Esophagus mucosa (tissue), 1 donor: ENCODE data around the gene PAPOLA. TPM values are rescaled to one million over a fixed set of nuclear protein-coding genes. Genes with fewer than 3 reads are reported as not detected.
"Not testable (repeated sequence)": the region's sequence is repeated elsewhere in the genome, so short reads cannot be mapped to it uniquely, and the experiment has no call there.

Experiments
- ATAC-seq: fragments of 200-7000 bp; cut with Tn5 transposase; one replicate; pipeline ENCODE4 v1.9.1; 2020
- total RNA-seq: library from RNA; stranded (reverse); gene quantifications from one replicate; pipeline ENCODE4 v1.2.4, GENCODE V29; 2023
- donor health status: DM: yes; HTN: yes; CAD: no.

The PAPOLA gene
- total RNA-seq, 1 donor from 2014 or later, result 88.5 TPM

DNA sequence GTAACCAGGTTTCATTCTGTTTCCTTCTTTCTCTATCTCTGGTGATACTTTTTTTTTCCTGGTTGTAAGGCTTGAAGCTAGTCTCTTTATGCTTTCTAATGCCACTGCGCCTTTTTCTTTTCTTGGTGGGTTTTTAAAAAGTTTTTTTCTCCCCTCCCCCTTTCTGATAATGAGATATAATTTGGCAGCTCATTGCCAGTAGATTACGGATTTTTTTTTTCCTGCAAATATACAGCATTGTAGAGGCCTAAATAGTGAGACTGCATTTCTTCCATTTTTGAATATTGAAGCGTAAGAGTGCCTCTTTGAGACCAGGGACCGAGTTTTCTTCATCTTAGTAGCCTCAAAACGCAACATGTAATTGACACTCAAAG is 1.1 kb downstream of the PAPOLA start:
- ATAC-seq, result no peak

DNA sequence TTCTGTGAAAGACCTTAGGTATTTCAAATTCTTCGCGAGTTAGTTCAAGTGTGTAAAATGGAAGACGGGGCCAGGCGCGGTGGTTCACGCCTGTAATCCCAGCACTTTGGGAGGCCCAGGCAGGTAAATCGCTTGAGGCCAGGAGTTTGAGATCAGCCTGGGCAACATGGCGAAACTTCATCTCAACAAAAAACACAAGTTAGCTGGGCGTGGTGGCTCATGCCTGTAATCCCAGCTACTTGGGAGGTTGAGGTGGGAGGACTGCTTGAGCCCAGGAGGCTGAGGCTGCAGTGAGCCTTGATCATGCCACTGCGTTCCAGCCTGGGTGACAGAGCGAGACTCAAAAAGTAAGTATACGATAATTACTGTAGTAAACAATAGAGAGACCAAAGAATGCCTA is 2.2 kb downstream of the PAPOLA start:
- not testable (repeated sequence) for ATAC-seq

DNA sequence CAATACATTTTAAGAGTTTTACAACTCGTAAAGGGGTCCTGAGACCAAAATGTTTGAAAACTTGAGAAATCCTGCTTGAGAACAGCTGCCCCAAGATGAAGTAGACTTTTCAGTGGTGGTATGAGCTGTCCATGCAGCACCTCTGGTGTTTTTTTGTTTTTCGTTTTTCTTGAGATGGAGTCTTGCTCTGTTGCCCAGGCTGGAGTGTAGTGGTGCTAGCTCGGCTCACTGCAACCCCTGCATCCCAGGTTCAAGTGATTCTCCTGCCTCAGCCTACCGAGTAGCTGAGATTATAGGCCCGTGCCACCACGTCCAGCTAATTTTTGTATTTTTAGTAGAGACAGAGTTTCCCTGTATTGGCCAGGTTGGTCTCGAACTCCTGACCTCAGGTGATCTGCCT is 5.5 kb downstream of the PAPOLA start:
- ATAC-seq, result no peak

- peak; percentile 26 for ATAC-seq
These were observed 6.7 kb downstream of the PAPOLA start for GRCh38 chr14:96508900-96509299.

DNA sequence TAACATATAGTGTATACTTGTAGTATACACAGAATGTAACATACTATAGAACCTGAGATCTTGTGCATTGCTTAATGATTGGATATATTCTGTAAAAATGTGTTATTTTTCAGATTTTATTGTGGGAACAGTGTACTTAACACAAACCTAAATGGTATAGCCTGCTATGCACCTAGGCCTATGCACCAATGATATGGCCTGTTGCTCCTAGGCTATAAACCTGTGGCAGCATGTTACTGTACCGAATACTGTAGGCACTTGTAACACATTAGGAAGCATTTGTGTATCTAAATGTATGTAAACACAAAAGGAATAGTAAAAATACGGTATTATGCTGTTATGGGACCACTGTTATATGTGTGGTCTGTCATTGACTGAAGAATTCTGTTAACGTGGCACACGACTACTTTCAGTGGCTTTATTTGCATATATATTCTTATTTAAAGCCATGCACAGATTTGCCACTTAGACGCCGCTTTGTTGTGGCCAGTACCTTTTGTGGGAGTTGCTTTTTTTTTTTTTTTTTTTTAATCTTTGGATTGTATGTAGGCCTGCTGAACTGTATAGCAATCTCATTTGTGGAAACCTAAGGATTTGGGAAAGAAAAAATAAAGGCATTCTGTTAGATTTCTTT is 7.4 kb downstream of the PAPOLA start:
- peak; percentile 64 for ATAC-seq

DNA sequence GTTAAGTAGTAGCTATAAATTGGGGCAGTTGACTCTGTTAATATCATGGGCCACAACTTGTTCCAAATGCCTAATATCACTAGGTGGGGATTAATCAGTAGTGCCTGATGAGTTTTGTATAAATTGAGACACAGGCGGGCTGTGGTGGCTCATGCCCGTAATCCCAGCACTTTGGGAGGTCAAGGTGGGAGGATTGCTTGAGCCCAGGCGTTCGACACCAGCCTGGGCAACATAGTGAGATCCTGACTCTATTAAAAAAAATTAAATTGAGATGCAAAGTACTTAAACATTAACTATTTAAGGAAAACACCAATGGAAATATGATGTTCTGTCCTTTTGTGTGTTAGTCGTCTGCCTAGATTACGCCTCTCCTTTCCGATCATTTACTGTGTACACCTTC is 9.0 kb downstream of the PAPOLA start:
- no peak for ATAC-seq

DNA sequence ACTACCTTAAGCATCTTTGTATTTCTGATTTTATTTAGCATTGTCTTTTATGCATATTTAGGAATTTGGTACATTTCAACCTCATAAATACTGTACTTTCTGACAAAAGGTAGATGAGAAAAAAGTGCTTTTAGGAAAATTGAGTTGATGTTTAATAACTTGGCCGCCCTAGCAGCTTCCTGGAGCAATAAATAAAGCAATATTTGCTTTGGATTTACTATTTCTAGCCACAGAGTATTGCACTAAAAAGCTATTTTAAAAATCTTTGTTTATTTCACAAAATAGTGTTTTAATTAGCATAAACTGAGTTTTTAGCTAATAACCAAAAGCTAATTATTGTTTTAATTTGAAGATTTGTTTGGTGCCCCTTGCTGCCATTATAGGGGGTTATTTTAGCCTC is 9.5 kb downstream of the PAPOLA start:
- ATAC-seq, result no peak

GRCh38 chr14:96512122-96512521 is 9.9 kb downstream of the PAPOLA start:
- ATAC-seq, result no peak

- ATAC-seq, result no peak
These were observed 10.6 kb downstream of the PAPOLA start for GRCh38 chr14:96512602-96513397.

DNA sequence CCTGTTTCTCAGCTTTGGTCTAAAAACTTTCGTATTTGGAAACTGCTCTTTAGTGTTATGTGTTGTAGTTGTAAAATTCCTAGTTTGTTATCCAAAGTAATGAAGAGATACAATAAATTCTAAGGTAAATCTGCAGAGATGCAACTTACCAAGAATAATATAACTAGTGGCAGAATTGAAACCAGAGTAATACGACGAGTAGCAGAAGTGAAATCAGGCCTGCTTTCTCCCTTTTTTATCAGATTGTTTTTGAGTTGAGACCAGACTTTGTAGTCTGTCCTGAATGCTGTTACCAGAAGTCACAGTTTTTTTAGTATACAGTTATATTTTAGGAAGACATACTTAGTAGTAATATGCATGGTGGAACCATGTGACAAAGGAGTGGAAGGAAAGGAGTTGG is 12.5 kb downstream of the PAPOLA start:
- ATAC-seq, result no peak

DNA sequence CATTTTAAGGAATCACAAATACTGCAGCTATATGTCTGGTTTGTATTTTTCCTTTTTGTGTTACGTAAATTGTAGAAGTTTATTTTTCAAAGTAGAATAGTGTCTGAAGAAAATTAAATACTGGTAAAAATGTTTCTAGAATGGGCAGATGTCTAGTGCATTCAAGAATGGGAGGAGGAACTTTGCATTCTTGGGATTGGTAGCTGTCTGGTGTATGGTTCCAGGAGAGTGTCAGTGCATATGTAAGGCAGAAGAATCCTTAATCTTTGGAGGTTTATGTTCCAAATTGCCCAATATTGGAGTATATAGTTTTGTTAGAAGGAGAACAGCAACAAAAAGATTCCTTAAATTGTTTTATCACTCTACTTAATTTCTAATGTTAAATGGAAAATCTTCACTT is 13.5 kb downstream of the PAPOLA start:
- no peak for ATAC-seq

GRCh38 chr14:96516351-96516750 is 14.2 kb downstream of the PAPOLA start:
- no peak for ATAC-seq

DNA sequence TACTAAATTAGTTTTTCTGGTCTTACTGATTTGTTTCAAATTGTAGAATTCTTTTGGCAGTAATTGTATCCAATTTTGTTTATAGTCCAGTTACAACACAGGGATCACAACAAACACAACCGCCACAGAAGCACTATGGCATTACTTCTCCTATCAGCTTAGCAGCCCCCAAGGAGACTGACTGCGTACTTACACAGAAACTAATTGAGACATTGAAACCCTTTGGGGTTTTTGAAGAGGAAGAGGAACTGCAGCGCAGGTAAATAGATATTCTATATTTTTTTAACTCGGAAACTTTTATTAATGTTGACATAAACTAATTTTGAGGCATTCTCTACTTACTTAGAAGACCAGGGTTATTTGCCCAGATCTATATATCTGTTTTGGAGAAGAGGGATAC is 17.8 kb downstream of the PAPOLA start:
- no peak for ATAC-seq

DNA sequence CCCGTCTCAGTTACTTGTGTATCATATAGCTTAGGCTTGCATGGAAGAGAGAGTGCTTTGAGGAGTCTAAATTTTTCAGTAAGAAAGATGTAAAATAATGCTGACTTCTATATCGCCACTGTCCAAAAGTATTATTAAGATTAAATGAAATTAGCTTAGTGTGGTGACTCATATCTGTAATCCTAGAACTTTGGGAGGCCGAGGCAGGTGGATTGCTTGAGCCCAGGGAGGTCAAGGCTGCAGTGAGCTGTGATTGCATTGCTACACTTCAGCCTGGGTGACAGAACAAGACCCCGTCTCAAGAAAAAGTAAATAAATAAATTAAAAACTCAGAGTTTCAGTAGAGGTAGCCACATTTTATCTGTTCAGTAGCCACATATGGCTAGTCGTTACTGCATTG is 23.3 kb downstream of the PAPOLA start:
- ATAC-seq, result no peak

DNA sequence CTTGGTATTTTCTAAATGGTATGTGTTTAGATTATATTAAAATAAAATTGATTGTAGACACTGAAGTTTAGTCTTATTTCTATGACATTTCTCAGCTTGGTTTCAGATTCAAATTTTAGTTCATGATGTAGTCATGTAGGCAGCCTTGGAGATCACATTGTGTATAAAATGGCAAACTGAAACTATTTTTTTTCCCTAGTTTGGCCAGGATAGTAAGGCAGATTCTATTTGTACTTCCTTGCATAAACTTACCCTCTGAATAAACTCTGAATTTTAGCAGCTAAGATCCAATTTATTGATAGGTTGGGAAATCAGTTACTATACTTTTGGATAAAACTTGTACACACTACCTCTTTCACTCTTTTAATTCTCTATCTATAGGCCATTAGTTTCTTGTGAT is 30.4 kb downstream of the PAPOLA start:
- no peak for ATAC-seq

GRCh38 chr14:96536807-96537206 is 34.6 kb downstream of the PAPOLA start:
- ATAC-seq, result no peak

DNA sequence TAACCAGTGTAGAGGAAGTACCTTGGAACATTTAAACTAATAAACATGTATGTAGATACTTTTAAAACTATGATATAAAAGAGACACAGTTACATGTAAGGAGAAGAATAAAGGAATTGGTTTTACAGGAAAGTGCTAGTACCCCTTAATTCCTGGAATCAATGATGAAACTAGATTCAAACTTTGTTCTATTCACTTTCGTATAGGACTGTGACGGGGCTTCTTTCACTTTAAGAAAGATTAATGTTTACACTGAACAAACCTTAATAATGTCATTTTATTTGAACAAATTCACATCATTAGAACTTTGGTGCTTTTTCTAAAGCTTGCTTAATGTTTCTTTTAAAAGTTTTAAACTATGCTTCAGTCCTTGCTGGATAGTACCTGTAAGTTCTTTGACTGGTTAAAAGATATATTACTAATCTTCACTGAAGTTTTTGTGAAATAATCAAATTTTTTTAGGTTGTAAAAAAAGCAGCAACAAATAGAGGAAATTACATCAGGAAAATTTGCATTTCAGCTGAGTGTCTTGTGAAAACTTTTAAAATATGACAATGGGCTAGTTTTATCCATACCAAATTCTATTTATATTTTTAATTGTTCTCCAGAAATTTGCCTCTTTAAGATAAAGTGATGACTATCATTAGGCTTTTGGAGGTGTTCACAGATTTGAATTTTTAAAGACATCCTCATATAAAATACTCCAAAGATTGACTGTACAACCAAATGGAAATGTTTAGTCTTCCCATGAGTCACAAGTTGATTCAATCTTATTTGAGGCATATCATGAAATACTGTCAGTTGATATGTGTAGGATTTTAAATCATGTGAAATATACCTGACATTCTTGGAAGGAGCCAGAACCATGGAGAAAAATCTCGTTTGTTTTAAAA is 36.2 kb downstream of the PAPOLA start:
- no peak for ATAC-seq

DNA sequence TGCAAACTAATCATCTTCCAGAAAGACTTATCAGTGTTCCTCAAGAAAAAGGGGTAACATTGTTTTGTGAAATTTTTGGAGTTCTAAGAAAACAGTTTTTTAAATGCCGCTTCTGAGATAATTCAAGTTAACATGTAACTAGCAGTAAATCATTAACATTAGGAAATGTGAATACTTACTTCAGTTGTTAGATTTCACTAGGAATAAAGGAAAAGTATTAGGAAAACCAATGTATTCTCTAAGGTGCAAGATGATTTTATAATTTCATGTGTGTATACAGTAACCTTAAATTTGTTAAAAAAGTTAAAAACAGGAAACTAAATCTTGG is 36.8 kb downstream of the PAPOLA start:
- no peak for ATAC-seq

DNA sequence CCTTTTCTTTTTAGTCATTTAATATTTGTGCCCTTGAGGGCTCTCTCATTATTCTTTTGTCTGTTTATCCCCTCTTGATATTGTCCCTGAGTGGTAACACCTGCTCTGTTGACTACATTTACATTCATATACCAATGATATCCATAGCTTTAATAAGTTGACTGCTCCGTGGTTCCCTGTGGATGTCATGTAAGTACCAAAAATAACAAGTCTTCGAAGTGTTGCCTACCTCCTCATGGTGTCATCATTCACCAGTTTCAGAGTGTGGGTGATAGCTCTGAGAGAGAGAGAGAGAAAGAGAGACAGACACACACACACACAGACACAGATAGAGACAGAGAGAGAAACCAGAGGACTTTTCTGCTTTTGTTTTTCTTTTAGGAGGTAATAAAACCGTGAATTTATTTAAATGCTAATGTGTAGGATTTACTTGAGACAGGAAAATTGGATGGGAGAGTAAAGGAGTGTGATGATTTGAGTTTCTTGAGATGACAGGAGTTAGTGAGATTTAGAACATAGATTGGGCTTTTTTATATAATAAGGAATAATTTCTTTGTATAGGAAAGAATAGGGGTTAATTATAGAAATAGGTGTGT is 52.2 kb downstream of the PAPOLA start:
- ATAC-seq, result no peak

GRCh38 chr14:96559571-96559970 is 57.4 kb downstream of the PAPOLA start:
- no peak for ATAC-seq

DNA sequence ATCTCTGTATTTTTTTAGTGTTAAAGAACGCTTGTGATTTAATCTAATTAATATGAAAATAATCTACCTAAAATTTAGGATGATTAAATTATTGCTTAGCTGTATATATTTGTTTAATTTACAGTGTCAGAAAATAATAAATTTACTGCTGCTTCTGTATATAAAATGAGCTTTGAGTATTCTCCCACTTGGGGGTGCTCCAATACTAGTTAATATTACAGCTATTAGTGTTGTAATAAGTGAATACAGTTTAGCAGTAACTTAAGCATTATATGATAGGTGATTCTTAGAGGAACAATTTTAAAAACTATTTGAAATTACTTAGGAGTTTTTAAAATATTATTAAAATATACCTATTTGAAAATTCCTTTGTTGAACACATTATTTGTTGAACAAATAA is 62.2 kb downstream of the PAPOLA start:
- no peak for ATAC-seq

DNA sequence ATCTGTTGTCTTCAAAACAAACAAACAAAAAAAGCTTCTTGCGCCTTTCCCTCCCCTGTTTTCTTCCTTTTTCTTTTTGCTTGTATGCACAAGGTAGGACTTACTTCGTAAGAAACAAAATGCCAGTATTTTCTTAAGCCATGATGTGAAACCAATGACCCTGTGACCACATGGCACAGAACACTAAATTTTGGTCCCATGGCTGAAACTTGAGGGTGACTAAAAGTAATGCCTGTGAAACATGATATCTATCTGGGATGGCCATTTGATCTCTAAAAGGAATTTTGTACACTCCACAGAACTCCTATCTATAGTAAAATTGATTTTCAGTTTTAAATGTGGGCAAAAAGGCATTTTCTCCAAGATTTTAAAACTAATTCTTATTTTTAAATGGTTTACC is 63.6 kb downstream of the PAPOLA start:
- ATAC-seq, result no peak

GRCh38 chr14:96567289-96567899 is 65.2 kb downstream of the PAPOLA start:
- peak; percentile 56 for ATAC-seq
